ENCODE data around the gene BYSL. TPM values are rescaled to one million over a fixed set of nuclear protein-coding genes. Genes with fewer than 3 reads are reported as not detected.

Gene BYSL
- total RNA-seq, 2 experiments from 2014 or later, result 36.1 to 54.5 TPM

DNA sequence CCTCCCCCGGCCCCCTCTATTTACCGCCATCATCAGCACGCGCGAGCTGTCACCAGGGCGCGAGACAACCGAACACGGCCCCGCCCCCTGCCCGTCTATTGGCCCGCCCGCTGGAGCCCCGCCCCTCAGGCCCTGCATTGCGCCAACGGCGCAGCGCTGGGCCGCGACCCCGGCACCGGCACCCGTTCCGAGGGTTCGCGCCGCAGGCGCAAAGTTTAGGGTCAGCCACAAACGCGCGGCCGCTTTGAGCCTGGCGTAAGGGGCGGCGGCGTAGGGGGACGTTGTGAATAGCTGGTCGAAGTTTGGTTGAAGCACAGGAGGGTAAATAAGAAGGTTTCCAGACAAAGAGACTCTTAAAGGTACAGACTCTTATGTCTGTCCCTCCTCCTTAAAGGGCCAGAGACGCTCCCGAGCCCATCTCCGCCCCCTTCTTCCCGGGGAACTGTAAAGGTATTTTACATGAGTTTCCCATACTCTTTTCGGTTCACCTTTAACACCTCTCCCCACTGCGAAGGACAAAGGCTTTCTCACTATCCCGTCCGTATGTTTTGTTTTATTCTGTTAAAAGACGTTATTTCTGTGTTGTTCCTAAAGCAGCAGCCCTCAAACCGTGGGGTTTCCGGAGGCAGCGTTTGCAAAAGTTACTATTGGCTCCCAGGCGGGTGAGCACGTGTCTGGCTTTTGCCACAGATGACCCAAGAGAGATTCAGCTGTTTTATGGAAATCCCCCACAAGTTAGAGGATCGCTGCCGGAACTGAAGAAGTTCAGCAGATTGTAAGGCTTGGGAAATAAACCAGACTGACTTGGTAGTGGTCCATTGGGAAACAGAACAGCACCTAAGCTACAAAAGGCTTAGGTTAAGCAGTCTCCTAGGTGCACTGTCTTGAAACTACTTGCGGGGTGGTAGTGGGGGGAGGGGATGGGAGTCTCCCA lies 25.7 kb upstream of the BYSL start, which contains the start of gene USP49:
TSS of gene USP49 (minus strand) at position 76 of the 934 bp plus-strand sequence. CDS start 88,392 bp downstream, outside the sequence.
- BruUV-seq (replicated peaks), result no TSS peak
- TF ChIP-seq EZH2phosphoT487 (IDR thresholded peaks at IDR 0.05; ENCODE audit: borderline replicate concordance, low read depth, low read length), result no peak
- TF ChIP-seq, protein P1, sequence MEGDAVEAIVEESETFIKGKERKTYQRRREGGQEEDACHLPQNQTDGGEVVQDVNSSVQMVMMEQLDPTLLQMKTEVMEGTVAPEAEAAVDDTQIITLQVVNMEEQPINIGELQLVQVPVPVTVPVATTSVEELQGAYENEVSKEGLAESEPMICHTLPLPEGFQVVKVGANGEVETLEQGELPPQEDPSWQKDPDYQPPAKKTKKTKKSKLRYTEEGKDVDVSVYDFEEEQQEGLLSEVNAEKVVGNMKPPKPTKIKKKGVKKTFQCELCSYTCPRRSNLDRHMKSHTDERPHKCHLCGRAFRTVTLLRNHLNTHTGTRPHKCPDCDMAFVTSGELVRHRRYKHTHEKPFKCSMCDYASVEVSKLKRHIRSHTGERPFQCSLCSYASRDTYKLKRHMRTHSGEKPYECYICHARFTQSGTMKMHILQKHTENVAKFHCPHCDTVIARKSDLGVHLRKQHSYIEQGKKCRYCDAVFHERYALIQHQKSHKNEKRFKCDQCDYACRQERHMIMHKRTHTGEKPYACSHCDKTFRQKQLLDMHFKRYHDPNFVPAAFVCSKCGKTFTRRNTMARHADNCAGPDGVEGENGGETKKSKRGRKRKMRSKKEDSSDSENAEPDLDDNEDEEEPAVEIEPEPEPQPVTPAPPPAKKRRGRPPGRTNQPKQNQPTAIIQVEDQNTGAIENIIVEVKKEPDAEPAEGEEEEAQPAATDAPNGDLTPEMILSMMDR (conservative IDR thresholded peaks at IDR 0.05; ENCODE audit: low read length), result no peak
- Histone ChIP-seq H3K4me1 (ENCODE audit: insufficient read depth, low read length, poor library complexity, severe bottlenecking) (peaks cover 29% of the 10 kb centered on the region), H3K27ac (ENCODE audit: low read depth, low read length, poor library complexity, severe bottlenecking) (peak within 1 kb of the TSS; percentile 83), H3K36me3 (ENCODE audit: insufficient read depth, low read length) (peaks cover 13% of the 10 kb centered on the region), H3K4me2 (ENCODE audit: low read length) (peak within 1 kb of the TSS; percentile 92), H3K9me2 (ENCODE audit: insufficient read depth, low read length) (no peaks in the 10 kb centered on the region), H3K79me2 (ENCODE audit: insufficient read depth, low read depth, low read length) (peaks cover 23% of the 10 kb centered on the region; the same call in 1 of the 2 replicates), H2AFZ (ENCODE audit: low read length) (peak within 1 kb of the TSS; percentile 86), H3K9me3 (ENCODE audit: low read length) (no peaks in the 10 kb centered on the region), H3K4me3 (ENCODE audit: low read depth, low read length, poor library complexity, severe bottlenecking) (peak within 1 kb of the TSS; percentile 88), H4K20me1 (ENCODE audit: insufficient read depth, low read length) (no peaks in the 10 kb centered on the region)
- ChIA-PET POLR2A (interaction anchor here (0.6 to 2.2 kb wide), 14 partner anchors 10 to 668 kb away, joined by 3 to 15 read pairs (median 4); partner anchors contain the start of genes BYSL and MED20), CTCF (ENCODE audit: unreplicated experiment) (interaction anchor here (0.5 to 1.2 kb wide), 9 partner anchors 25 to 1183 kb away, joined by 3 to 11 read pairs (median 3); partner anchors contain the start of genes BYSL and MED20)
- peak; percentile 92 for DNase-seq (ENCODE audit: low spot score)
- intact Hi-C loops (cut with micrococcal nuclease; ENCODE audit: unreplicated experiment), result loop anchor here (1.0 kb wide), 1 partner anchor 108 kb away; the partner anchor contains the start of gene TOMM6

DNA sequence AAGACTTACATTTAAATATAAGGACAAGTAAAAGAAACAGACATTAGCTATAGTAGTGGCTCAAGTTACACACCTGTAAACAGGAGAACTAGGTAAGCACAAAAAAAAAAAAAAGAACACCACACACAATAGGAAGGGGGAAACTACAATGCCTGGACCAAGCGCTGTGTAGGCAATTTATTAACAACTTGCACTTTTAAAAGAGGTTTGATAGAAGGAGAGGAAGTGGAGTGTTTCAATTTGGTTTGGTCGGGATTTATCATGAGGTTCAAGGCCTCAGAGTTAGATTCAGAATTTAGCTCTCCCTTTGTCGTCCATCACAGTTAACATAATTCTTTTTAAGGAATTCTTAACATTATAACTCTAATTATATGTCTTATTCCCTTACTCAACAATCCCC lies 25.0 kb upstream of the BYSL start:
- peaks cover 17% of the 10 kb centered on the region; the same call in 1 of the 2 replicates for H3K79me2 ChIP-seq (ENCODE audit: insufficient read depth, low read depth, low read length)
- H3K4me1 ChIP-seq (ENCODE audit: insufficient read depth, low read length, poor library complexity, severe bottlenecking), result peaks cover 29% of the 10 kb centered on the region
- no peaks in the 10 kb centered on the region for H3K9me3 ChIP-seq (ENCODE audit: low read length)
- no peaks in the 10 kb centered on the region for H4K20me1 ChIP-seq (ENCODE audit: insufficient read depth, low read length)
- no peak for DNase-seq (ENCODE audit: low spot score)
- intact Hi-C loops (cut with micrococcal nuclease; ENCODE audit: unreplicated experiment), result no loop called here
- H3K9me2 ChIP-seq (ENCODE audit: insufficient read depth, low read length), result no peaks in the 10 kb centered on the region
- H3K4me3 ChIP-seq (ENCODE audit: low read depth, low read length, poor library complexity, severe bottlenecking), result peak overlapping the region; percentile 88
- CTCF ChIA-PET (ENCODE audit: unreplicated experiment), result interaction anchor here (0.7 to 0.9 kb wide), 2 partner anchors 25 to 145 kb away, joined by 3 to 6 read pairs; partner anchors contain the start of genes BYSL and MED20
- peak overlapping the region; percentile 86; the same call in 1 of the 2 replicates for H2AFZ ChIP-seq (ENCODE audit: low read length)
- peak overlapping the region; percentile 92 for H3K4me2 ChIP-seq (ENCODE audit: low read length)
- TF ChIP-seq EZH2phosphoT487 (IDR thresholded peaks at IDR 0.05; ENCODE audit: borderline replicate concordance, low read depth, low read length), result no peak
- H3K27ac ChIP-seq (ENCODE audit: low read depth, low read length, poor library complexity, severe bottlenecking), result peak overlapping the region; percentile 83
- TSS peak; percentile 95 for BruUV-seq (replicated peaks)
- POLR2A ChIA-PET, result interaction anchor here (0.6 to 2.2 kb wide), 11 partner anchors 9 to 873 kb away, joined by 3 to 15 read pairs (median 4); partner anchors contain the start of genes BYSL and MED20
- peaks cover 16% of the 10 kb centered on the region for H3K36me3 ChIP-seq (ENCODE audit: insufficient read depth, low read length)

DNA sequence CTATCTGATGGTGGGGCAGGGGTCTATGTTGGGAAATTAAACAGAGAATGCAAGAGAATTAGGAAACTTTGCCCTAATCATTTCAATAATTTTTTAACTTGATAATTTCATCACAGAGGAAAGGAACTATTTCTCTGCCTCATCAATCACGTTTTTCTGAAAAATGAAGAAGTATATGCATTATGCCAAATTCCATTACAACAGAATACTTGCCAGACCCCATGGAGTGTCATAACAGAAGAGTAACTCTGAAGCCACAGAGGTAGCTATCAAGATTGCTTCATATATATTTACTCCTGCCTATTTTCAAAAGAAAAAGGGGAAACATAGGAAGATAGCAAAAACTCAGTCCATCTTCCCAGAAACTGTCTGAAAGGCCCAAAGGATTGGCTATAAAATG lies 20.4 kb upstream of the BYSL start:
- H3K9me2 ChIP-seq (ENCODE audit: insufficient read depth, low read length), result no peaks in the 10 kb centered on the region
- no peak overlapping the region for H3K27ac ChIP-seq (ENCODE audit: low read depth, low read length, poor library complexity, severe bottlenecking)
- DNase-seq (ENCODE audit: low spot score), result no peak
- no peaks in the 10 kb centered on the region for H3K79me2 ChIP-seq (ENCODE audit: insufficient read depth, low read depth, low read length)
- peaks cover 55% of the 10 kb centered on the region for H3K36me3 ChIP-seq (ENCODE audit: insufficient read depth, low read length)
- no peak overlapping the region for H3K4me2 ChIP-seq (ENCODE audit: low read length)
- POLR2A ChIA-PET, result no interaction called here
- H4K20me1 ChIP-seq (ENCODE audit: insufficient read depth, low read length), result no peaks in the 10 kb centered on the region
- H3K4me1 ChIP-seq (ENCODE audit: insufficient read depth, low read length, poor library complexity, severe bottlenecking), result peaks cover 8% of the 10 kb centered on the region
- TF ChIP-seq, protein P1 (conservative IDR thresholded peaks at IDR 0.05; ENCODE audit: low read length), result no peak
- TF ChIP-seq EZH2phosphoT487 (IDR thresholded peaks at IDR 0.05; ENCODE audit: borderline replicate concordance, low read depth, low read length), result no peak
- H3K9me3 ChIP-seq (ENCODE audit: low read length), result no peaks in the 10 kb centered on the region
- intact Hi-C loops (cut with micrococcal nuclease; ENCODE audit: unreplicated experiment), result no loop called here
- BruUV-seq (replicated peaks), result no TSS peak
- H2AFZ ChIP-seq (ENCODE audit: low read length), result no peak overlapping the region
- no peak overlapping the region for H3K4me3 ChIP-seq (ENCODE audit: low read depth, low read length, poor library complexity, severe bottlenecking)
- CTCF ChIA-PET (ENCODE audit: unreplicated experiment), result no interaction called here
